GM18502 (cell line): ENCODE measurements around the gene LRRC7.

Experiments
- ATAC-seq: cut with Tn5 transposase; IDR thresholded peaks from one replicate; pipeline ENCODE4 v1.9.1; 2021; ENCODE audit warnings: mild to moderate bottlenecking; ENCODE audit not compliant: unreplicated experiment, poor library complexity

Gene LRRC7

GRCh38 chr1:70140894-70141293, 573.2 kb downstream of the LRRC7 start:
- ATAC-seq = no peak

GRCh38 chr1:70142075-70142474, 574.4 kb downstream of the LRRC7 start:
- no peak for ATAC-seq

GRCh38 chr1:70143048-70143659, 575.4 kb downstream of the LRRC7 start:
- ATAC-seq = no peak

- no peak for ATAC-seq
Observed at GRCh38 chr1:70146488-70146887, 578.8 kb downstream of the LRRC7 start.

GRCh38 chr1:70150444-70150843, 582.7 kb downstream of the LRRC7 start:
- no peak for ATAC-seq

- no peak for ATAC-seq
Observed at GRCh38 chr1:70153739-70154138, 586.0 kb downstream of the LRRC7 start.

- ATAC-seq = no peak
Observed at GRCh38 chr1:70156529-70157120, 588.9 kb downstream of the LRRC7 start.

- ATAC-seq = no peak
Observed at GRCh38 chr1:70164350-70164749, 596.6 kb downstream of the LRRC7 start.

- ATAC-seq = no peak
Observed at GRCh38 chr1:70168283-70168682, 600.6 kb downstream of the LRRC7 start.

GRCh38 chr1:70169018-70169839, 601.5 kb downstream of the LRRC7 start:
- ATAC-seq = no peak

- ATAC-seq = no peak
Observed at GRCh38 chr1:70171512-70171911, 603.8 kb downstream of the LRRC7 start.
